Small intestine (tissue), 7 donors: ENCODE data around the gene NCOR1. TPM values are rescaled to one million over a fixed set of nuclear protein-coding genes. Genes with fewer than 3 reads are reported as not detected.

Experiments
- DNase-seq, 2 donors: peaks; one replicate each; pipeline versions ENCODE4 v3.0.0 to v3.0.0-alpha.2; 2013
- FAIRE-seq: peaks from 2 replicates; lab custom pipeline; 2012; peaks lifted over from hg19 to GRCh38; lab: Jason Lieb, UNC
- H3K27ac ChIP-seq, 3 donors: one replicate each; pipeline ENCODE4 v1.5.1; 2013; ENCODE audit warnings: low read length in 2 of 3, mild to moderate bottlenecking in 2 of 3, control low read depth in 1 of 3, inconsistent platforms in 1 of 3, low read depth in 1 of 3, moderate library complexity in 1 of 3
- H3K27me3 ChIP-seq, 3 donors: one replicate each; pipeline ENCODE4 v1.6.1; 2013; ENCODE audit warnings: low read length in 3 of 3, inconsistent platforms in 1 of 3; ENCODE audit not compliant: control insufficient read depth in 3 of 3, insufficient read depth in 3 of 3
- H3K36me3 ChIP-seq, 3 donors: one replicate each; pipeline ENCODE4 v1.6.1; 2013; ENCODE audit warnings: low read length in 3 of 3, inconsistent platforms in 1 of 3, low read depth in 1 of 3, mild to moderate bottlenecking in 1 of 3, moderate library complexity in 1 of 3; ENCODE audit not compliant: control insufficient read depth in 3 of 3, insufficient read depth in 2 of 3
- H3K4me1 ChIP-seq, 3 donors: one replicate each; pipeline ENCODE4 v1.6.1; 2013; ENCODE audit warnings: low read length in 2 of 3, inconsistent platforms in 1 of 3, low read depth in 1 of 3, mild to moderate bottlenecking in 1 of 3, moderate library complexity in 1 of 3; ENCODE audit not compliant: control insufficient read depth in 3 of 3, insufficient read depth in 2 of 3
- H3K4me3 ChIP-seq, 3 donors: one replicate each; pipeline ENCODE4 v1.5.1; 2013; ENCODE audit warnings: low read length in 3 of 3, control low read depth in 1 of 3, inconsistent platforms in 1 of 3, low read depth in 1 of 3, mild to moderate bottlenecking in 1 of 3, moderate library complexity in 1 of 3
- H3K9me3 ChIP-seq, 2 donors: one replicate each; pipeline ENCODE4 v1.6.1; 2013; ENCODE audit warnings: low read depth in 1 of 2, low read length in 1 of 2; ENCODE audit not compliant: control insufficient read depth in 2 of 2, insufficient read depth in 1 of 2
- WGBS, 3 donors: extraction: QIAGEN DNeasy Blood & Tissue Kit; methylation state at CpG; one replicate each; pipeline ENCODE4 v1.1.7; 2013; 5-methylcytosine and 5-hydroxymethylcytosine counted together
- polyA plus RNA-seq, 4 donors: library from polyadenylated mRNA; stranded (reverse) in 3 of 4; unstranded in 1 of 4; fragments of 200-250 nt in 3 of 4; fragments of 120-200 nt in 1 of 4; gene quantifications; one replicate each; pipeline versions ENCODE4 v1.2.1 to v1.2.3, GENCODE V29; 2013
- donor health status: healthy with polysubstance abuse.
- donor health status: control.
- donor health status: control.
- donor health status: Bipolar disorder and iron deficiency.
- donor health status: healthy.

The NCOR1 gene
- polyA plus RNA-seq, 4 donors = 69.3 to 227 (median 157) TPM

DNA sequence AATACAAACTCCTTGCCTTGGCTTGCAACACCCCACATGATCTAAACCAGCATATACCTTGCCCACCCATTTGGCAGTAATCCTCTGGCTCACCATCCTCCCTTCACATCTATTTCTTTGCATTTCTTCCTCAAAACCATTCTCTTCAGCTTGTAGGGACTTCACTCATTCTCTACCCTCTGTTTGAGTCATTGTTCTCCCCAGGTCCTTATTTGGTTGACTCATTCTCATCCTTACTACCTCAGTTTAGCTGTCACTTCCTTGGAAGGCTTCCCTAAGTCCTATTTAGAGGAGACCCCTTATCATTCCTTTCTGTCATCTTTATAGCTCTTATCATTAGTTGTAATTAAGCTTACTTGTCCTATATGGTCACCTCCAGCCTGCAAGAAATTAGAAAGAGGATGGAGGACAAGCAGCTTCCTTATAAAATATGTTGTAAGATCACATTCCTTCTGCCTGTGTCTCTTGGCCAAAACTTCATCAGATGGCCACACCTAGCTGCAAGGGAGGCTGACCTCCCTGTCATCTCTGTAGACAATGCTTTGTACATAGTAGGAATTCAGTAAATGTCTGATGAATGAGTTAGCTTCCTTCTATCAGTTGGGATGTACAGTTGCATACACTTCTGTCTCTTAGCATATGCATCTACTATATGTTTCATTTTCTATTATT, 214.0 kb downstream of the NCOR1 start:
- peaks cover 0 to 11% of the 10 kb centered on the region in 2 donors for H3K9me3 ChIP-seq
- peak overlapping the region in 1 of 3 donors; percentile 37 for H3K27ac ChIP-seq
- peaks cover 10 to 41% (median 25%) of the 10 kb centered on the region in 3 donors for H3K36me3 ChIP-seq
- H3K4me1 ChIP-seq = peaks cover 0 to 15% (median 14%) of the 10 kb centered on the region in 3 donors
- FAIRE-seq = no peak
- H3K27me3 ChIP-seq = no peaks in the 10 kb centered on the region
- H3K4me3 ChIP-seq = peak overlapping the region in 2 of 3 donors; percentile 19 to 78
- no peak for DNase-seq

- Histone ChIP-seq H3K4me3 (peak overlapping the region; percentile 78 to 87 (median 80)), H3K4me1 (peaks cover 0 to 15% (median 14%) of the 10 kb centered on the region in 3 donors), H3K9me3 (peaks cover 0 to 11% of the 10 kb centered on the region in 2 donors), H3K27me3 (no peaks in the 10 kb centered on the region), H3K27ac (peak overlapping the region; percentile 97 to 99 (median 98)), H3K36me3 (peaks cover 8 to 38% (median 17%) of the 10 kb centered on the region in 3 donors)
- no peak for FAIRE-seq
- 0 to 1% (median 1%) methylated on average over 50 to 64 of the region's 64 CpGs for WGBS, 3 donors
- DNase-seq = peak in 1 of 2 donors; percentile 36
These were observed 215.1 kb downstream of the NCOR1 start for GRCh38 chr17:15999974-16000827.

- DNase-seq = peak; percentile 97 to 100
- Histone ChIP-seq H3K4me3 (peak within 1 kb of the TSS; percentile 78 to 87 (median 80)), H3K4me1 (peaks cover 0 to 15% (median 14%) of the 10 kb centered on the region in 3 donors), H3K9me3 (peaks cover 0 to 11% of the 10 kb centered on the region in 2 donors), H3K27me3 (no peaks in the 10 kb centered on the region), H3K27ac (peak within 1 kb of the TSS; percentile 97 to 99 (median 98)), H3K36me3 (peaks cover 3 to 32% (median 13%) of the 10 kb centered on the region in 3 donors)
- FAIRE-seq = no peak
- 0 to 1% (median 0%) methylated on average over 71 to 91 of the region's 91 CpGs for WGBS, 3 donors
These were observed 216.0 kb downstream of the NCOR1 start, which contains the start of the genes TTC19 and ZSWIM7 for GRCh38 chr17:15999141-15999973. TSS of gene TTC19 (plus strand) at chr17:15999824. CDS start at chr17:15999849, 25 bp downstream. TSS of gene ZSWIM7 (minus strand) at chr17:15999704. CDS start at chr17:15999594, 110 bp downstream.

- Histone ChIP-seq H3K4me3 (no peak overlapping the region), H3K27ac (no peak overlapping the region), H3K4me1 (peaks cover 0 to 15% (median 14%) of the 10 kb centered on the region in 3 donors), H3K27me3 (no peaks in the 10 kb centered on the region), H3K9me3 (peaks cover 0 to 11% of the 10 kb centered on the region in 2 donors), H3K36me3 (peaks cover 0 to 31% (median 6%) of the 10 kb centered on the region in 3 donors)
- FAIRE-seq = no peak
- DNase-seq = no peak
- 79 to 85% (median 83%) methylated on average over 4 of the region's 4 CpGs for WGBS, 3 donors
These were observed 217.2 kb downstream of the NCOR1 start for GRCh38 chr17:15998031-15998562.

GRCh38 chr17:15996322-15996721, 219.0 kb downstream of the NCOR1 start:
- Histone ChIP-seq H3K36me3 (peaks cover 0 to 30% (median 0%) of the 10 kb centered on the region in 3 donors), H3K4me1 (peaks cover 0 to 12% (median 11%) of the 10 kb centered on the region in 3 donors), H3K9me3 (peaks cover 0 to under 1% of the 10 kb centered on the region in 2 donors), H3K27ac (no peak overlapping the region), H3K27me3 (no peaks in the 10 kb centered on the region), H3K4me3 (no peak overlapping the region)
- WGBS, 3 donors = 75 to 86% (median 80%) methylated on average over 6 of the region's 6 CpGs
- FAIRE-seq = no peak
- DNase-seq = no peak

GRCh38 chr17:15981646-15982580, 233.4 kb downstream of the NCOR1 start:
- peaks cover 7 to 33% (median 15%) of the 10 kb centered on the region in 3 donors for H3K36me3 ChIP-seq
- no peak overlapping the region for H3K4me3 ChIP-seq
- H3K27ac ChIP-seq = no peak overlapping the region
- no peak for DNase-seq
- 59 to 80% (median 69%) methylated on average over 5 of the region's 5 CpGs for WGBS, 3 donors
- H3K9me3 ChIP-seq = no peaks in the 10 kb centered on the region
- no peak for FAIRE-seq
- H3K4me1 ChIP-seq = peaks cover 0 to 6% (median 0%) of the 10 kb centered on the region in 3 donors
- no peaks in the 10 kb centered on the region for H3K27me3 ChIP-seq

DNA sequence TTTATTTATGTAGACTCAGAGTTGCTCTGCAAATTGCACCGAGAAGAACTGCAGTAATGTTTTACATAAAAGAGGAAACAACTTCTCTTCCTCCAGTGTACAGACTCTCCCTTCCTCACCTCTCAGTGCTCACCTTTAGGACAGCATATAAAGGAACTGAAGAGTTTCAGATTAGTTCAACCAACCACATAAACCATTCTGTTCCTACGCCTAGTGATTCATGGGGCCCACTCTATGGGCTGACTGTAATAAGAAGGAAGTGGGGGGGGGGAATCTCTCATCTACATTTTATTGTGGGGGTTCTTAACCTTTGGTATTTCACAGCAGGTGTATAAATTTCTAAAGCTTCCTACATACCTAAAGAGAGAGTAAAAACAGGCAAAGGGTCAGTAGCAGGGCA, 234.1 kb downstream of the NCOR1 start:
- no peak for FAIRE-seq
- peak overlapping the region in 1 of 3 donors; percentile 23 for H3K27ac ChIP-seq

More for the DNA sequence above, 234.1 kb downstream of the NCOR1 start:
- H3K4me3 ChIP-seq = no peak overlapping the region
- WGBS, 3 donors = 21 to 41% (median 24%) methylated on average over 2 of the region's 2 CpGs
- DNase-seq = peak; percentile 16 to 35
- H3K27me3 ChIP-seq = no peaks in the 10 kb centered on the region
- H3K36me3 ChIP-seq = peaks cover 7 to 28% (median 16%) of the 10 kb centered on the region in 3 donors
- H3K9me3 ChIP-seq = no peaks in the 10 kb centered on the region
- H3K4me1 ChIP-seq = peaks cover 0 to 6% (median 0%) of the 10 kb centered on the region in 3 donors
